Cardiac fibroblast (primary cell): ENCODE data around the gene ANXA11.
"Not testable (repeated sequence)": the region's sequence is repeated elsewhere in the genome, so short reads cannot be mapped to it uniquely, and the experiment has no call there.

ENCODE experiments used
- DNase-seq, 2 donors: peaks; one replicate each; pipeline versions ENCODE4 v3.0.0 to v3.0.0-alpha.2; 2010; ENCODE audit warnings: low read depth in 2 of 2
- H3K4me3 ChIP-seq, 2 donors: replicated peaks in 1 of 2; 1 replicate in 1 of 2; 2 replicates in 1 of 2; pipeline ENCODE4 v1.5.1; 2011; ENCODE audit warnings: low read depth in 2 of 2, low read length in 2 of 2, mild to moderate bottlenecking in 2 of 2, moderate library complexity in 1 of 2
- TF ChIP-seq, protein P1 (sequence below): IDR thresholded peaks from one replicate; pipeline ENCODE4 v1.5.1; 2011; ENCODE audit warnings: low read depth, mild to moderate bottlenecking, low read length, inconsistent platforms

Gene ANXA11

GRCh38 chr10:80141696-80142460 is 63.5 kb downstream of the ANXA11 start:
- DNase-seq = no peak
- H3K4me3 ChIP-seq = no peak overlapping the region
- TF ChIP-seq, protein P1, sequence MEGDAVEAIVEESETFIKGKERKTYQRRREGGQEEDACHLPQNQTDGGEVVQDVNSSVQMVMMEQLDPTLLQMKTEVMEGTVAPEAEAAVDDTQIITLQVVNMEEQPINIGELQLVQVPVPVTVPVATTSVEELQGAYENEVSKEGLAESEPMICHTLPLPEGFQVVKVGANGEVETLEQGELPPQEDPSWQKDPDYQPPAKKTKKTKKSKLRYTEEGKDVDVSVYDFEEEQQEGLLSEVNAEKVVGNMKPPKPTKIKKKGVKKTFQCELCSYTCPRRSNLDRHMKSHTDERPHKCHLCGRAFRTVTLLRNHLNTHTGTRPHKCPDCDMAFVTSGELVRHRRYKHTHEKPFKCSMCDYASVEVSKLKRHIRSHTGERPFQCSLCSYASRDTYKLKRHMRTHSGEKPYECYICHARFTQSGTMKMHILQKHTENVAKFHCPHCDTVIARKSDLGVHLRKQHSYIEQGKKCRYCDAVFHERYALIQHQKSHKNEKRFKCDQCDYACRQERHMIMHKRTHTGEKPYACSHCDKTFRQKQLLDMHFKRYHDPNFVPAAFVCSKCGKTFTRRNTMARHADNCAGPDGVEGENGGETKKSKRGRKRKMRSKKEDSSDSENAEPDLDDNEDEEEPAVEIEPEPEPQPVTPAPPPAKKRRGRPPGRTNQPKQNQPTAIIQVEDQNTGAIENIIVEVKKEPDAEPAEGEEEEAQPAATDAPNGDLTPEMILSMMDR = no peak

DNA sequence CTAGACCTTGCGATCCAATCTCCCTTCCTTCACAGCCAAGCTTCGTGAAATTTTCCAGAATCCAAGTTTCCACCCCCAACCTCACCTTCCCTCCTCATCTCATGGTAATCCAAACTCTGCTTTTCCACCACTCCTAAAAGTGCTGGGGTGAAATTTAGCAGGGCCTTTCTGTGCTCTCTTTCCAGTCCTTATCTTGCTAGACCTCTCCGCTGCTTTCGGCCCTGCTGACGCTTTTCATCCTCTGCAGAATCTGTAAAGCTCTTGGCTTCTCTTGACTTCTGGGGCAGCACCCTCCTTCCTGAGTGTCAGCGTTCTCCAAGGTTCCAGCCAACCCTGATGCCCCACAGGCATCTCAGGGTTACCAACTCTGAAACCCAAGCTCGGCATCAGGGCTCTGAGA is 65.1 kb downstream of the ANXA11 start:
- TF ChIP-seq, protein P1 = no peak

GRCh38 chr10:80139265-80139664 is 66.1 kb downstream of the ANXA11 start:
- no peak for DNase-seq
- TF ChIP-seq, protein P1 = no peak
- no peak overlapping the region for H3K4me3 ChIP-seq

More for the DNA sequence above, 65.1 kb downstream of the ANXA11 start:
- no peak for DNase-seq
- H3K4me3 ChIP-seq = no peak overlapping the region

GRCh38 chr10:80137920-80138319 is 67.4 kb downstream of the ANXA11 start:
- no peak overlapping the region for H3K4me3 ChIP-seq
- TF ChIP-seq, protein P1 = no peak
- DNase-seq = no peak

GRCh38 chr10:80137031-80137862 is 68.1 kb downstream of the ANXA11 start:
- TF ChIP-seq, protein P1 = no peak
- DNase-seq = peak; percentile 63 to 74

DNA sequence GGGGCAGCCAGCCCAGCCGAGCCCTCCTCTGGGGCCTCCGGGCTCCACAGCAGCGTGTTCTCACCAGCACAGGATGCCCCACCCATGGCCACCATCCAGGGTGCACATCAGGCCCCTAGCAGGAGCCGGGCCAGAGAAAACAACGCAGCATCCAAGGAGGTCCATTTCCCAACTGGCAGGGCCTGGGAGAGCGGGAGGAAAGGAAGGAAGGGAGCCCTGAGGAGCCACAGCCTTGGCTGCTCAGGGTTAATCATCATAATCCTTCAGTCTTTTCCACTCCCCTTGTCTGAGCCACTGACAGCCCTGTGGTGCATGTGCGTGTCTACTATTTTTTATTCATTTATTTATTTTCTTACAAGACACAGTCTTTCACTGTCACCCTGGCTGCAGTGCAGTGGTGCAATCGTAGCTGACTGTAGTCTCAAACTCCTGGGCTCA is 69.2 kb downstream of the ANXA11 start:
- peak; percentile 95 to 98 for DNase-seq
- H3K4me3 ChIP-seq = no peak overlapping the region
- TF ChIP-seq, protein P1 = no peak

More at GRCh38 chr10:80137031-80137862, 68.1 kb downstream of the ANXA11 start:
- H3K4me3 ChIP-seq = no peak overlapping the region

DNA sequence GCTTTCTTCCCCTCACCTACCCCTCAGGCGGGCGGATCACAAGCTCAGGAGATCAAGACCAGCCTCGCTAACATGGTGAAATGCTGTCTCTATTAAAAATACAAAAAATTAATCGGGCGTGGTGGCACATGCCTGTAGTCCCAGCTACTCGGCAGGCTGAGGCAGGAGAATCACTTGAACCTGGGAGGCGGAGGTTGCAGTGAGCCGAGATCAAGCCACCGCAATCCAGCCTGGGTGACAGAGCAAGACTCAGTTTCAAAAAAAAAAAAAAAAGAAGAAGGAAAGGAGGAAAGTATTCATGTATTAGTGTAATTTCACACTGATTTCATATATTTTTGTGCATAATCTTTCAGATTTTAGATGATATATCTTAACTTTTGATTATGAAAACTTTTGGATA is 71.7 kb downstream of the ANXA11 start:
- peak overlapping the region; percentile 56 to 63 for H3K4me3 ChIP-seq
- not testable (repeated sequence) for DNase-seq
